Measurements from ENCODE around the gene DDX10.

DDX10 gene

DNA sequence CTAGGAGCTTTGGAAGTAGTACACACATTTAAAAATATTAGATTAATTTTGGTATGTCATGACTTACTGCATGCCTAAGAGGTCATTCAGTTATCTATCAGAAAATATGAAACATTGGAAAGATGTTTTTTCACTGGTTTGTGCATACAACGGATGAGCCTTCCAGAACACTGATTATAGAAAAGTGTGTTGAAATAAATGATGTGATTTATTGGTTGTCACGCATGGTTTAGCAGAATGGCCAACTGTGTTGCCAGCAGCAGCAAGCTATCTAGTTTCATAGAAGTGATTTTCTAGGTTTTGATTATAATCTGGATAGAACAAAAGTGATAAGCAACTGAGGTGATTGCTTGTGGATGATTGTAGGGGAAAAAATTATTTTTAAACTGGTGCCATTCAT, 53.6 kb downstream of the DDX10 start:
- Histone ChIP-seq H3K4me1 (ENCODE audit: control insufficient read depth, low read length) (no peaks in the 10 kb centered on the region), H3K36me3 (ENCODE audit: control insufficient read depth, low read length) (peaks cover 75% of the 10 kb centered on the region), H3K27me3 (ENCODE audit: control insufficient read depth, low read length) (no peaks in the 10 kb centered on the region), H4K20me1 (ENCODE audit: control insufficient read depth, insufficient read depth, low read depth, low read length) (no peaks in the 10 kb centered on the region), H3K9me3 (ENCODE audit: control insufficient read depth, insufficient read depth, low read length) (no peaks in the 10 kb centered on the region), H3K79me2 (ENCODE audit: control insufficient read depth, low read length) (peaks cover 5% of the 10 kb centered on the region), H3K4me2 (ENCODE audit: low read length) (no peak overlapping the region), H3K27ac (ENCODE audit: low read depth, low read length) (no peak overlapping the region), H3K4me3 (ENCODE audit: low read length) (no peak overlapping the region), H3F3A (ENCODE audit: control insufficient read depth, insufficient read depth) (no peaks in the 10 kb centered on the region), H3K9me2 (replicated peaks; ENCODE audit: control insufficient read depth, low read length) (no peaks in the 10 kb centered on the region)
- no peak for TF ChIP-seq EZH2phosphoT487 (IDR thresholded peaks at IDR 0.05; ENCODE audit: borderline replicate concordance, low read length)

DNA sequence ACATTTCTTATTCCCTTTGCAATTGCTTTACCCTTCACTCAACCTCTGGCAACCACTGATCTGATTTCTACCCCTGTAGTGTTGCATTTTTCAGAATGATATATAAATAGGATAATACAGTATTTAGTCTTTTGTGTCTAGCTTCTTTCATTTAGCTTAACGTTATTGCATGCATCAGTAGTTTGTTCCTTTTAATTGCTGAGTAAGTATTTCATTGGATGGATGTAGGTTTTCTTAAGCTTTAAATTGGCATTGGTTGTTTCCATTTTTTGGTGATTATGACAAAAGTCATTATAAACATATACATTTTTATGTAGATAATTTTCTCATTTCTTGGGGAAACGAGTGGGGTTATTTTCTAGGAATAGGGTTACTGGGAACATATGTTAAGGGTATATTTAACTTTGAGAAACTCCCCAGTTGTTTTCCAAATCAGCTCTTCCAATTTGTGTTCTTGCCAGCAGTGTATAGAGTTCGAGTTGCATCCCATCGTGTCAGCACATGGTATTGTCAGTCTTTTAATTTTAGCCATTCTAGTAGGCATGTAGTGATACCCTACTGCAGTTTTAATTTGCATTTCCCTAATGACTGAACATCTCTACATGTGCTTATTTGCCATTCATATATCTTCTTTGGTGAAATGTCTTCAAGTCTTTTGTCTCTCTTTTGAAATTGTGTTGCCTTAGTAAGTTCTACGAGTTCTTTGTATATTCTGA, 60.3 kb downstream of the DDX10 start:
- Histone ChIP-seq H3K36me3 (ENCODE audit: control insufficient read depth, low read length) (peaks cover 61% of the 10 kb centered on the region), H3K4me2 (ENCODE audit: low read length) (no peak overlapping the region), H3K9me2 (replicated peaks; ENCODE audit: control insufficient read depth, low read length) (no peaks in the 10 kb centered on the region), H3K4me3 (ENCODE audit: low read length) (no peak overlapping the region), H3K27ac (ENCODE audit: low read depth, low read length) (no peak overlapping the region), H3K4me1 (ENCODE audit: control insufficient read depth, low read length) (no peaks in the 10 kb centered on the region), H4K20me1 (ENCODE audit: control insufficient read depth, insufficient read depth, low read depth, low read length) (no peaks in the 10 kb centered on the region), H3F3A (ENCODE audit: control insufficient read depth, insufficient read depth) (no peaks in the 10 kb centered on the region), H3K79me2 (ENCODE audit: control insufficient read depth, low read length) (peaks cover 48% of the 10 kb centered on the region), H3K9me3 (ENCODE audit: control insufficient read depth, insufficient read depth, low read length) (no peaks in the 10 kb centered on the region), H3K27me3 (ENCODE audit: control insufficient read depth, low read length) (no peaks in the 10 kb centered on the region)
- TF ChIP-seq EZH2phosphoT487 (IDR thresholded peaks at IDR 0.05; ENCODE audit: borderline replicate concordance, low read length), result no peak
- TF ChIP-seq, protein P1, sequence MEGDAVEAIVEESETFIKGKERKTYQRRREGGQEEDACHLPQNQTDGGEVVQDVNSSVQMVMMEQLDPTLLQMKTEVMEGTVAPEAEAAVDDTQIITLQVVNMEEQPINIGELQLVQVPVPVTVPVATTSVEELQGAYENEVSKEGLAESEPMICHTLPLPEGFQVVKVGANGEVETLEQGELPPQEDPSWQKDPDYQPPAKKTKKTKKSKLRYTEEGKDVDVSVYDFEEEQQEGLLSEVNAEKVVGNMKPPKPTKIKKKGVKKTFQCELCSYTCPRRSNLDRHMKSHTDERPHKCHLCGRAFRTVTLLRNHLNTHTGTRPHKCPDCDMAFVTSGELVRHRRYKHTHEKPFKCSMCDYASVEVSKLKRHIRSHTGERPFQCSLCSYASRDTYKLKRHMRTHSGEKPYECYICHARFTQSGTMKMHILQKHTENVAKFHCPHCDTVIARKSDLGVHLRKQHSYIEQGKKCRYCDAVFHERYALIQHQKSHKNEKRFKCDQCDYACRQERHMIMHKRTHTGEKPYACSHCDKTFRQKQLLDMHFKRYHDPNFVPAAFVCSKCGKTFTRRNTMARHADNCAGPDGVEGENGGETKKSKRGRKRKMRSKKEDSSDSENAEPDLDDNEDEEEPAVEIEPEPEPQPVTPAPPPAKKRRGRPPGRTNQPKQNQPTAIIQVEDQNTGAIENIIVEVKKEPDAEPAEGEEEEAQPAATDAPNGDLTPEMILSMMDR (IDR thresholded peaks at IDR 0.05; ENCODE audit: low read depth, low read length, poor library complexity, severe bottlenecking), result no peak

DNA sequence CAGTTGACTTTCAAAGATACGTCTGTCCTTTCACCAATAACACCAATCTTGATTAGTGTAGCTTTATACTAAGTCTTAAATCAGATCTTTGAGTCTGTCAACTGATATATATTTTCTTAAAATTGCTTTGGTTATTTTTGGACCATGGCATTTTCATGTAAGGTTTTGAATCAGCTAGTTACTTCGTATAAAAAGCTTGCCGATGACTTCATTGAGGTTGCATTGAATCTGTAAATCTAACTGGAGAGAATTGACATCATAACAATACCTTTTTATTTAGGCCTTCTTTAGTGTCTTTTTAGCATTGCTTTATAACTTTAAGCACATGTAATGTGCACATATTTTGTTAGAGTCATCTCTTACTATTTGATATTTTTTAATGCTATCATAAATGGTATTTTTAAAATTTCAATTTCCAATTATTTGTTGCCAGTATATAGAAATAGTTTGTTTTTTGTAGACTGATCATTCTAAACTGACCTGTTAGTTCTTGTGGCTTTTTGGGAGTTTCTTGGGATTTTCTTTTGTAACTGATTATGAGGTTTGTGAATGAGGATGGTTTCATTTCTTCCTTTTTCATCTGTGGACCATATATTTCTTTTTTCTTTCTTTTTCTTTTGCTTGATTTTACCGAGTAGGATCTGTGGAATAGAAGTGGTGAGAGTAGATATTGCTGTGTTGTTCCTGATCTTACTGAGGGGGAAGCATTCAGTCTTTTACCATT, 61.4 kb downstream of the DDX10 start:
- H3K36me3 ChIP-seq (ENCODE audit: control insufficient read depth, low read length), result peaks cover 51% of the 10 kb centered on the region
- no peaks in the 10 kb centered on the region for H4K20me1 ChIP-seq (ENCODE audit: control insufficient read depth, insufficient read depth, low read depth, low read length)
- no peaks in the 10 kb centered on the region for H3K9me3 ChIP-seq (ENCODE audit: control insufficient read depth, insufficient read depth, low read length)
- H3K27me3 ChIP-seq (ENCODE audit: control insufficient read depth, low read length), result no peaks in the 10 kb centered on the region
- H3K79me2 ChIP-seq (ENCODE audit: control insufficient read depth, low read length), result peaks cover 52% of the 10 kb centered on the region
- H3F3A ChIP-seq (ENCODE audit: control insufficient read depth, insufficient read depth), result no peaks in the 10 kb centered on the region
- no peaks in the 10 kb centered on the region for H3K9me2 ChIP-seq (replicated peaks; ENCODE audit: control insufficient read depth, low read length)
- no peak overlapping the region for H3K27ac ChIP-seq (ENCODE audit: low read depth, low read length)
- no peak for TF ChIP-seq EZH2phosphoT487 (IDR thresholded peaks at IDR 0.05; ENCODE audit: borderline replicate concordance, low read length)
- H3K4me3 ChIP-seq (ENCODE audit: low read length), result no peak overlapping the region
- no peak overlapping the region for H3K4me2 ChIP-seq (ENCODE audit: low read length)
- H3K4me1 ChIP-seq (ENCODE audit: control insufficient read depth, low read length), result no peaks in the 10 kb centered on the region

DNA sequence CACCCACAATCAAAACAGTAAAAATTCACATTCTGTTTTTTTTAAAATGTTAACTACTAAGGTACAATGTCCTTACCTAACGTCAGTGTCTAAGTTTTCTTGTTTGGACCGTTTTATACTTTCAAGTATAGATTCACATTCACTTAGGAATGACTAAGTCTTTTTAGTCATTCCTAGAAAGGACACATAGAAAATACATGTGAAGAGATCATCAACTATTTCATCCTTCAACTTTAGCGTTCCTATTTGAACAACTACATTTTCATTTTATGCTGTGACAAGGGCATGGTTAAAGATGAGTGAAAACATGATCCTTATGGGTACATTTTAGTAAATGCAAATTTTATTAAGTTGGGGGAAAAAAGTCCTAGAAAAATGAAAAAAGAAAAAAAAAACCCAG, 62.8 kb downstream of the DDX10 start:
- Histone ChIP-seq H4K20me1 (ENCODE audit: control insufficient read depth, insufficient read depth, low read depth, low read length) (no peaks in the 10 kb centered on the region), H3K27me3 (ENCODE audit: control insufficient read depth, low read length) (no peaks in the 10 kb centered on the region), H3K79me2 (ENCODE audit: control insufficient read depth, low read length) (peaks cover 56% of the 10 kb centered on the region), H3K9me2 (replicated peaks; ENCODE audit: control insufficient read depth, low read length) (no peaks in the 10 kb centered on the region), H3K36me3 (ENCODE audit: control insufficient read depth, low read length) (peaks cover 44% of the 10 kb centered on the region), H3K27ac (ENCODE audit: low read depth, low read length) (no peak overlapping the region), H3F3A (ENCODE audit: control insufficient read depth, insufficient read depth) (no peaks in the 10 kb centered on the region), H3K4me3 (ENCODE audit: low read length) (no peak overlapping the region), H3K9me3 (ENCODE audit: control insufficient read depth, insufficient read depth, low read length) (no peaks in the 10 kb centered on the region), H3K4me2 (ENCODE audit: low read length) (no peak overlapping the region), H3K4me1 (ENCODE audit: control insufficient read depth, low read length) (no peaks in the 10 kb centered on the region)
- TF ChIP-seq, protein P1 (IDR thresholded peaks at IDR 0.05; ENCODE audit: low read depth, low read length, poor library complexity, severe bottlenecking), result no peak
- TF ChIP-seq EZH2phosphoT487 (IDR thresholded peaks at IDR 0.05; ENCODE audit: borderline replicate concordance, low read length), result no peak

Data from DOHH2 (cell line).